Measurements from ENCODE around the gene FOXK2.

- TF ChIP-seq USF1 (IDR thresholded peaks at IDR 0.05): no peak
- no peak for TF ChIP-seq MAX (IDR thresholded peaks at IDR 0.05)
- TF ChIP-seq CREB1 (IDR thresholded peaks at IDR 0.05; ENCODE audit: low read depth): no peak
- no peak for TF ChIP-seq REST (IDR thresholded peaks at IDR 0.05; ENCODE audit: low read depth)
- no peak for TF ChIP-seq EP300 (IDR thresholded peaks at IDR 0.05; ENCODE audit: borderline replicate concordance)
Observed at GRCh38 chr17:82531431-82531881, 11.9 kb downstream of the FOXK2 start.
